Esophagus muscularis mucosa (tissue), 4 donors: ENCODE results near the gene COL5A2.

ENCODE experiments used
- CTCF ChIP-seq, 3 experiments: fragments of 200-600 bp in 2 of 3; fragments of 450-650 bp in 1 of 3; sonication (generic) in 2 of 3; IDR thresholded peaks; one replicate each; pipeline ENCODE4 v1.5.1; 2017 to 2019; ENCODE audit warnings: antibody characterized with exemption in 3 of 3, mild to moderate bottlenecking in 2 of 3, moderate library complexity in 1 of 3
- EP300 ChIP-seq: sonication (generic); formaldehyde crosslinking; IDR thresholded peaks from one replicate; pipeline ENCODE4 v1.6.1; 2017; ENCODE audit warnings: antibody characterized with exemption
- POLR2A ChIP-seq: fragments of 450-650 bp; IDR thresholded peaks from one replicate; pipeline ENCODE4 v1.6.1; 2017; ENCODE audit warnings: antibody characterized with exemption, moderate library complexity, mild to moderate bottlenecking, low read depth

GRCh38 chr2:189092936-189093335 lies 86.6 kb downstream of the COL5A2 start:
- TF ChIP-seq CTCF (IDR thresholded peaks at IDR 0.05), result no peak
- TF ChIP-seq POLR2A, result no peak
- TF ChIP-seq EP300, result no peak
